DND-41 (cell line): ENCODE data around the gene CCR2.

Source experiments
- ATAC-seq: fragments of 200-7000 bp; cut with Tn5 transposase; 3 replicates; pipeline ENCODE4 v1.9.1; 2021; ENCODE audit warnings: low read depth; ENCODE audit not compliant: insufficient read depth
- DNase-seq: peaks from one replicate; pipeline ENCODE4 v3.0.0-alpha.2; 2020
- H2AFZ ChIP-seq: 2 replicates; pipeline ENCODE4 v1.6.0; 2012; ENCODE audit warnings: low read depth, low read length
- H3K27ac ChIP-seq: 2 replicates; pipeline ENCODE4 v1.5.1; 2012; ENCODE audit warnings: low read length, inconsistent platforms
- H3K27me3 ChIP-seq: fragments of 200-600 bp; sonication (generic); 2 replicates; pipeline ENCODE4 v1.6.0; 2012; ENCODE audit warnings: low read length, mild to moderate bottlenecking, inconsistent platforms; ENCODE audit not compliant: insufficient read depth, poor library complexity
- H3K36me3 ChIP-seq: 2 replicates; pipeline ENCODE4 v1.5.1; 2012; ENCODE audit warnings: low read length, inconsistent platforms; ENCODE audit not compliant: insufficient read depth
- H3K4me1 ChIP-seq: 2 replicates; pipeline ENCODE4 v1.5.1; 2012; ENCODE audit warnings: mild to moderate bottlenecking, low read length; ENCODE audit not compliant: insufficient read depth
- H3K4me2 ChIP-seq: 2 replicates; pipeline ENCODE4 v1.6.0; 2012; ENCODE audit warnings: mild to moderate bottlenecking, moderate library complexity, low read length, inconsistent platforms; ENCODE audit not compliant: insufficient read depth
- H3K4me3 ChIP-seq, 2 experiments: fragments of 200-600 bp in 1 of 2; shearing (Covaris generic) in 1 of 2; 2 replicates each; pipeline ENCODE4 v1.5.1; 2012 to 2016; ENCODE audit warnings: inconsistent platforms in 2 of 2, low read length in 2 of 2, mild to moderate bottlenecking in 2 of 2, low read depth in 1 of 2, moderate library complexity in 1 of 2
- H3K79me2 ChIP-seq: 2 replicates; pipeline ENCODE4 v1.6.0; 2012; ENCODE audit warnings: low read length, inconsistent platforms; ENCODE audit not compliant: insufficient read depth
- H3K9ac ChIP-seq: 2 replicates; pipeline ENCODE4 v1.6.0; 2012; ENCODE audit warnings: low read depth, mild to moderate bottlenecking, inconsistent platforms, low read length, moderate library complexity
- H3K9me3 ChIP-seq: 2 replicates; pipeline ENCODE4 v1.5.1; 2012; ENCODE audit warnings: low read length, moderate library complexity, mild to moderate bottlenecking, inconsistent platforms; ENCODE audit not compliant: insufficient read depth, severe bottlenecking
- H4K20me1 ChIP-seq: 2 replicates; pipeline ENCODE4 v1.6.0; 2012; ENCODE audit warnings: low read length; ENCODE audit not compliant: insufficient read depth
- EZH2 ChIP-seq: IDR thresholded peaks from 3 replicates; pipeline ENCODE4 v1.6.1; 2012; ENCODE audit warnings: borderline replicate concordance, low read depth, mild to moderate bottlenecking, moderate library complexity, low read length, inconsistent platforms; ENCODE audit not compliant: severe bottlenecking
- TF ChIP-seq, protein P1 (sequence below): IDR thresholded peaks from 2 replicates; pipeline ENCODE4 v1.5.1; 2012; ENCODE audit warnings: borderline replicate concordance, low read length, moderate library complexity, mild to moderate bottlenecking; ENCODE audit not compliant: poor library complexity, severe bottlenecking; ENCODE audit errors: extremely low read depth

The CCR2 gene

DNA sequence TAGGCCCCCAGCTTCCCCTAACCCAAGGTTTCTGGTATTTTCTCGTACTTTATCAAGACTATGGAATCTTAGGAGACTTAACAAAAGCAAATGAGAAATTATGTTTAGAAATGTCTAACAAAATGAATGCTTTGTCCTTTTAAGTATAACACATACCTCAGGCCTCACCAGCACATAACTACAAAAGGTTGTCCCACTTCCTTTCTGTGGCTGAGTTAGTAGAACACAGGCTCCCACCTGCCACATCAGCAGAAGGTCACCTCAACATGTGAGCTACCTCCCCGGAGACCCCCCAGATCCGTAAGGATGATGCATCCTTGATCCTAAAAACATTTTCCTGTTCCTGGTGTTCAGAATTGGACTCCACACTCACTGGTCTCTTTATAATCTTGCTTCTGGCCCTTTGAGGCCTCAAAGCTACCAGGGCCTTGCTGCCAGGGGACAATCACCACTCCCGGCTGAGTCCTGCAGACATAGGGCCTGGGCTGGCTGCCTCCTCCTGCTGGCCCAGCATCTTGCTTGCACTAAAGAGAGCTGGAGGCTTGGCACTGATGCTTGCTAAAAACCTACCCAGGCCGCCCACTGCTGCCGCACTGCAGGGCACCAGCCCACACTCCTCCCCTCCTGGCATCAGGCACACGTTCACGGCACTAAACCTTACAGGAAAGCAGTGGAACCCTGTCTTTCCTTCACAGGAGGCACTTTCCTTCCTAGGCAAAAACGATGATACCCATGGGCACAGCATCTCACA lies 56.0 kb downstream of the CCR2 start:
- Histone ChIP-seq H3K4me1 (peaks cover 38% of the 10 kb centered on the region), H3K27ac (peak overlapping the region; percentile 19)

More for the DNA sequence above, 56.0 kb downstream of the CCR2 start:
- Histone ChIP-seq H3K9me3 (no peaks in the 10 kb centered on the region), H3K79me2 (no peaks in the 10 kb centered on the region), H3K27me3 (no peaks in the 10 kb centered on the region), H2AFZ (no peak overlapping the region), H3K4me3 (no peak overlapping the region), H4K20me1 (no peaks in the 10 kb centered on the region), H3K4me2 (no peak overlapping the region), H3K36me3 (no peaks in the 10 kb centered on the region), H3K9ac (no peak overlapping the region)
- DNase-seq = peak; percentile 37
- no peak for TF ChIP-seq EZH2
- TF ChIP-seq, protein P1, sequence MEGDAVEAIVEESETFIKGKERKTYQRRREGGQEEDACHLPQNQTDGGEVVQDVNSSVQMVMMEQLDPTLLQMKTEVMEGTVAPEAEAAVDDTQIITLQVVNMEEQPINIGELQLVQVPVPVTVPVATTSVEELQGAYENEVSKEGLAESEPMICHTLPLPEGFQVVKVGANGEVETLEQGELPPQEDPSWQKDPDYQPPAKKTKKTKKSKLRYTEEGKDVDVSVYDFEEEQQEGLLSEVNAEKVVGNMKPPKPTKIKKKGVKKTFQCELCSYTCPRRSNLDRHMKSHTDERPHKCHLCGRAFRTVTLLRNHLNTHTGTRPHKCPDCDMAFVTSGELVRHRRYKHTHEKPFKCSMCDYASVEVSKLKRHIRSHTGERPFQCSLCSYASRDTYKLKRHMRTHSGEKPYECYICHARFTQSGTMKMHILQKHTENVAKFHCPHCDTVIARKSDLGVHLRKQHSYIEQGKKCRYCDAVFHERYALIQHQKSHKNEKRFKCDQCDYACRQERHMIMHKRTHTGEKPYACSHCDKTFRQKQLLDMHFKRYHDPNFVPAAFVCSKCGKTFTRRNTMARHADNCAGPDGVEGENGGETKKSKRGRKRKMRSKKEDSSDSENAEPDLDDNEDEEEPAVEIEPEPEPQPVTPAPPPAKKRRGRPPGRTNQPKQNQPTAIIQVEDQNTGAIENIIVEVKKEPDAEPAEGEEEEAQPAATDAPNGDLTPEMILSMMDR = no peak
- ATAC-seq = peak; percentile 74
